HG03095 (cell line): ENCODE data around the gene PKM.

Experiments
- ATAC-seq: cut with Tn5 transposase; IDR thresholded peaks from one replicate; pipeline ENCODE4 v1.9.1; 2021; ENCODE audit warnings: moderate library complexity; ENCODE audit not compliant: unreplicated experiment

The PKM gene

DNA sequence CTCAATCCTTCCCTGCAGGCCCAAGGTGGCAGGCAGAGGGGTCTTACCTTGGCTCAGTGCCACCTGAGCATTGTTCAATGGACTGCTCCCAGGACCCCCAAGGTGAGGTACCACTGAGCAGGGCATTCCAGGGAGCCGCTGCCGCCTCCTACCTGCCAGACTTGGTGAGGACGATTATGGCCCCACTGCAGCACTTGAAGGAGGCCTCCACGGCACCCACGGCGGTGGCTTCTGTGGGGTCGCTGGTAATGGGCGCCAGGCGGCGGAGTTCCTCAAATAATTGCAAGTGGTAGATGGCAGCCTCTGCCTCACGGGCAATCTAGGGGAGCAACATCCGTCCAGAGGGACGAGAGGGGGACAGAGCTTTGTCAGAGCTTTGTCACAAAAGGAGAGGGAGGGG lies 28.7 kb downstream of the PKM start:
- no peak for ATAC-seq

DNA sequence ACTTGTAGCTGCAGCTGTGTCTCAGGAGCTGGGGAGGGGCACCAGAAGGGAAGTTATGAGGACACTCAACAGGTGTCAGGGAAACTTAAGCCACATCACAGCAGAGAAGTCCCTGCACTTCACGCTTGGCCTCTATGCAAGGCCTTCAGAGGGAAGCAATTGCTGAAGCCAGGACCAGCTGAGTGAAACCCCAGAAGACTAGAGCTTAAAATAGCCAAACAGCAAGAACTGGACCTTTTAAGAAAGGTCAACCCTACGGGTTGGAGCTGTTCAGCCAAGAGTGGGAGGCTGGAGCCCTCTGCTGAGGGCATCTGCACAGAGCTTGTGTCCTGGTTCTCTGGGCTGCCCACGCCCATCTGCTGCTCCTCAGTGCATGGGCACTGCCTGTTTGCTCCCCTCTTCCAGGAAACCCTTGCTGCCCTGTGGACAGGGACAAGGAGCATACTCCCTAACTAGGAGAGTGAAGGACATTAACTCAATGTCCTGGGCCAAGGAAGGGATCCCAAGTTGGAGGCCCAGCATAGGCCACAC lies 29.5 kb downstream of the PKM start:
- no peak for ATAC-seq

- no peak for ATAC-seq
Measured at GRCh38 chr15:72200395-72201237, 30.4 kb downstream of the PKM start.

- no peak for ATAC-seq
Measured at GRCh38 chr15:72199721-72200212, 31.2 kb downstream of the PKM start.

- no peak for ATAC-seq
Measured at GRCh38 chr15:72199205-72199515, 31.8 kb downstream of the PKM start.

- no peak for ATAC-seq
Measured at GRCh38 chr15:72198356-72199204, 32.4 kb downstream of the PKM start.

DNA sequence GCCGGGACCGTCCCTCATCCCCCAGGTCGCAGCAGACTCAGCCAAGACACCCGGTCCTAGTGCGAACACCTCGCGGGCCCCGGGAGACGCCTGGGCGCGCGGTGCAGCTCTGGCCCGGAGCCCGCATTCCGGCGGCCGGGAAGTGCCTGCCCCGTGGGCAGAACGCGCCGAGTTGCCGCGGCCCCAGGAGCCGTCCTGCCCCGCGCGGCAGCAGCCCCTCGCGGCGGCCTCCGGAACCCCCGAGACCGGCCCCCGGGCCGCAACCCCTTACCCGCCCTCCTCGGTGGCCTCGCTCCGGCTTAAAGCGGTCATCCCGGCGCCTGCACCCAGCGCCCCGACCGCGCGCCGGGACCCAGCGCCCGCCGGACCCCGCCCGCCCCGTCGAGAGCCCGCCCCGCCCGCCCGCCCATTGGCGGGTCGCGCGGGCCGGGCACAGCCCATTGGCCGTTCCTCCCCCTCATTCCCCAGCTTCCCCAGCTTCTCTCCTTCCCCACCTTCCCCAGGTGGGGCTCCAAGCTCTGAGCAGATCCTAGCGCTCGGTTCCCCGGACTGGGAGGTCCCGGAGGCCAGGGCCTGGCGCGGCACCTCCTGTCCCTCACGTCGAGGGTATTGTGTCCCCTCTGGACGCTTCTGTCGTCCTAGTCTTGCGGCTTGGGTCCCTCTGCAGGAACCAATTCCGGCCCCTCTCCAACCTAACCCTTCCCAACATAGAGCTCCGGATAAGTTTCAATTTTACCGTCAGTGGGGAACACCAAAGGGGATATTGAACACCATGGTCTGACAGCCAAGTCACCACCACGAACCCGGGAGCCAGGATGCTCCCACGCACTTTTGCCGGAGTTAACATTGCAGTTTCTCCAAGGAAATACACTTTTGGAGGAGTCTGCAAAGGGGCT lies 33.3 kb downstream of the PKM start, which contains the start of gene GRAMD2A:
GRAMD2A (minus strand) TSS at position 328 of the 896 bp plus-strand sequence.
- ATAC-seq: no peak

DNA sequence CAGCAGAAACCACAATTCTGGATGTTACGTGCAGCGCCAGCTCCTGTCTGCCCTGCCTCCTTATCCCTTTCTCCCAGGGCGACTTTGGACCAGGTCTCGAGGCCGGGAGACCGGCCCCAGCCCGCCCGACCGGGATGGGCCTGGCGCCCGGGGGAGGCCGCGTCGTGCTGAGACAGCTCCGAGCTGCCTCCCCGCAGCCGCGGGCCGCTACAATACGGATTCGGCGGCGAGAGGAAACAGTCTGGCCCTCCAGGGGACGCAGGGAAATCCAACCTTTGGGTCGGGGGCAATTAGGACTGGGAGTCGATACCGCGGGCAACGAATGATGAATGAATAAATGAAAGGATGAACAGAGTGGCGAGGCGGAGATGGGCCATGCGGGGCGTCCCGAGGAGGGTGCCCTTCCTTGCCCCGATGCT lies 33.9 kb downstream of the PKM start:
- no peak for ATAC-seq

DNA sequence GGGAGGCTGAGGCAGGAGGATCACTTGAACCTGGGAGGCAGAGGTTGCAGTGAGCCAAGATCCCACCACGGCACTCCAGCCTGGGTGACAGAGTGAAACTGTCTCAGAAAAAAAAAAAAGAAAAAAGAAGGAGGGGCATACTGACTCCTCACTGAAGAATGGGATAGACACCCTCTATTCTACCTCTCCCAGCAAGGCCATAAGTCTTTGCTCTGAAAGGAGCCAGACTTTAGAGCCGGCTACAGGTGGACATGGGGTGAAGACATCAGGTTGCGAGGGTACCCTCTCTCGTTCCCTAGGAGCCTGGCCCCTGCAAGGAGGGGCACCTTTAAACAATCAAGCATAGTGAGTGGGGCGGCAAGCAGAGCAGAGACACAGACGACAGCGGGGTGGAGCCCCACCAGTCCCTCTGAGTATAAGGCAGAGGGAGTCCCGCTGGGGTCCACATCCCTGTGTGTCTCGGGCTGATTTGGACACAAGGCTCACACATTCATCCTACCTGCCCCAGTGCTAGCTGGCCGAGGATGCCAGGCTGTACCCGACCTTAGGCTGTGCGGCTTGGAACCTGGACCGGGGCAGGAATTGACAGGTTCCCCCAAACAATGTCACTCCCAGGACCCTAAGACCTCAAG lies 34.5 kb downstream of the PKM start:
- ATAC-seq: no peak

DNA sequence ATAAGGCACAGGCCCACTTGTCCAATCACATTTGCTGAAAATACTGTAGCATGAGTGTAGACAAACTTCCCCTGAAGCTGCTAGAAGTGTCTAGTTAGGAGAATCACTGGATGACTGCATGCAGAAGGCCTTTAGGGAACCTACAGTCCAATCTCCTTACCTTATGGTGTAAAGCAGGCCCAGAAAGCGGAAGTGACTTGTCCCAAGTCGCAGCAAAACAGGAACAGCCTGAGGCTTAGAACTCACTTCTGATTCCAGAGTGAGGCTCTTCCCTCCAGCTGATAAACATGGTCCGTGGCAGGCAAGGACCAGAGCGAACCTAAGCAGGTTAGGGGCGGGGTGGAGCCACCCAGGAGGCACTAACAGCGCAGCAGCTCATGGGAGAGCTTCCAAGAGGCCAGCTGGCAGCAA lies 35.9 kb downstream of the PKM start:
- ATAC-seq: no peak

DNA sequence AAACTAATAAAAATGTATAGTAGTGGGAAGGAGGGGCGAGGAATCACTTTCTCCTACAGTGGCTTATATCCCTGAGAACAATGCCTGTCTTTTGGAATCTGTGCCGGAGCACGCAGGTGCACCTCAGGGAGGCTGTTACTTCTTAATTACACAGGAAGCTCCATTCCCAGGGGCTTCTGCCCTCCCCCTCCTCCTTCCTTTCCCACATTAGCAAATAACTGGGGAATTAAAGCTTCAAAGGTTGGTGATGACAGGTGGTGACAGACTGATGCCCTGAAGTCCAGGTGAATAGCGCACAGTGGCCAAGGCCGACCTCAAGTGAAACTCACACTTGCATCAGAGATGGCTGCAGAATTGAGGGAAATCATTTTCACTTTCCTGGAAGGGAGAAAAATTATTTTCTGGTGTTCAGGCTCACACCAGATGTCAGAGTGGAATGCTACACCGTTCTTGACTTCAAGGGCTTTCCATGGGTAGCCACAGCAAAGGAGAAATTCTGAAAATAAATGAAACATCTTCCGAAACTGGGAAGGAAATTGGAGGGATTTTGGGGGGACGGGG lies 37.1 kb downstream of the PKM start:
- no peak for ATAC-seq

- ATAC-seq: no peak
Measured at GRCh38 chr15:72192416-72192815, 38.6 kb downstream of the PKM start.

DNA sequence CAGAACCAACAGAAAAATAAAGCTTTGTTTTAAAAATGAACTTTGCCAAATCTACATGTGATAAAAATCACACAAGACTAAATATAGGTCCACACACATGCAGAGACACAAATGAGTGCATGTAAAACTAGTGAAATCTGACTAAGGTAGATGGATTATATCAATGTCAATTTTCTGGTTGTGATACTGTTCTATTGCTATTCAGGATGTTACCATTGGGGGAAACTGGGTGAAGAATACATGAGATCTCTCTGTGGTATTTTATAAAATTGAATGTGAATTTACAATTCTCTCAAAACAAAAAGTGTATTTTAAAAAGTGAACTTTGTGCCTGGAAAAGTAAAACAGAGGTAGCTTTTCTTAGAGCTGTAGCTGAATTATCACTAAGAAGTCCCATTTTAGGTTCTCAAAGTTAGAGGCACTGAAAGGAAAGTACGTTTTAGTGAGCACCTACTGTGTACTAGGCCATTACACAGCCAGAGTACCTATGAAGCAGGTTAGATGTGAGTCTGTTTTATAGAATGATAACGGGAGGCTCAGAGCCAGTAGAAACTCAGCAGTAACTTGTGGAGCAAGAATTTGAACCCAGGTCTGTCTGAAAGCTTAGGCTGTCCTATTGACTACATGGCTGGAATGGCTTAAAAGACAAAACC lies 41.6 kb downstream of the PKM start:
- no peak for ATAC-seq

GRCh38 chr15:72184165-72184811 lies 46.7 kb downstream of the PKM start:
- ATAC-seq: no peak

DNA sequence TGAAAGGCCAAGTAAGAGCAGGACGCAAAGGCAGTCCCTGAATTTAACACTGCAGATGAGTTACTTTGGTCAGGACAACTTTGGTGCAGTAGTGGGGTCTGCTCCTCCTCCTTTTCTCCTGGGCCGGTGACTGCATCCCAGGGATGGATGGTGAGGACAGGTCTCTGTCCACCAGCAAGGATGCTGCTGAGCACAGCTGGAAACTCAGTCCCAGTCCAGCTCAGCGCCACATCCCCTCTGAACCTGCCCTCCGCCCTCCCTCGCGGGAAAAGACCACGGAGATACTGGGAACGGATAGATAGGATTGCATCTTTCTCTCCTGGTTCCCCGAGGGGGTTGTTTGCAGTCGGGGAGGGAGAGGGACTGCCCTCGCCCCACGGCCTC lies 47.2 kb downstream of the PKM start:
- no peak for ATAC-seq

DNA sequence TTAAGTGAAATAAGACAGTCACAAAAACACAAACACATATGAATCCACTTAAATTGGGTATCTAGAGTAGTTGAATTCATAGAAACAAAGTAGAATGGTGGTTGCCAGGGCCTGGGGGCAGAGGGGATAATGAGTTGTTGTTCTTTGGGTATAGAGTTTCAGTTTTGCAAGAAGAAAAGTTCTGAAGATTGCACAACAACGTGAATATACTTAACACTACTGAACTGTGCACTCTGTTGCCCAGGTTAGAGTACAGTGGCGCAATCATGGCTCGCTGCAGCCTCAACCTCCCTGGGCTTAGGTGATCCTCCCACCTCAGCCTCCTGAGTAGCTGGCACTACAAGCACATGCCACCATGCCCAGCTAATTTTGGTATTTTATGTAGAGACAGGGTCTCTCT lies 48.3 kb downstream of the PKM start:
- ATAC-seq: no peak

GRCh38 chr15:72182244-72182643 lies 48.7 kb downstream of the PKM start:
- no peak for ATAC-seq

DNA sequence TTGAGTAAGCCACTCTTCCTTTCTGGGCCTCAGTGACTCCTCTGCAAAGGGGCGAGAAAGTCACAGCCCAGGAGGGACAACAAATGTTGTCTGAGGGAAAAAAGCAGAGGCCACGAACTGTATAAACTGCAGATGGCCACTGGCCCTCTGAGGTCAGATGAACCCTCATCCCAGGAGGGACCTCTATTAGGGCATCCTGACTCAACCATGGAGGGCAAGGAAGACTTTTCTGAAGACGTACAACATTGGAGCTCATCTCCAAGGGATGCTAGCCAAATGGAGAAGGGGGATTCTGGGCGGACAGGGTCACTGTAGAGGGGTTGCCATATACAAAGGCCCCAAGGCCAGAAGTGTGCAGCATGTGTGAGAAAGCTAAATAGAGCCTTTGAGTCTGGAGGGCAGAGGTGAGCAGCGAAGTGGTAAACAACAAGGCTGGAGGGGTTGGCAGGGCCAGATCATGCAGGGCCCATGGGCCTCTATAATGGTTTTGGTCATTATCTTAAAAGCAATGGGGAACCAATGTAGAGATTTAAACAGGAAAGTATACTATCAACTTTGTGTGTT lies 50.1 kb downstream of the PKM start:
- no peak for ATAC-seq
